HEK293 (cell line): ENCODE measurements around the gene MECR.

Experiments used
- GLIS1 ChIP-seq: fragments of 450-650 bp; formaldehyde crosslinking; IDR thresholded peaks from 2 replicates; pipeline ENCODE4 v1.5.1; 2016; ENCODE audit warnings: missing biosample characterization, missing genetic modification characterization
- MEIS1 ChIP-seq: sonication (generic); formaldehyde crosslinking; IDR thresholded peaks from 2 replicates; pipeline ENCODE4 v1.8.1; 2022; ENCODE audit warnings: missing genetic modification reagents, mild to moderate bottlenecking, borderline replicate concordance
- SP3 ChIP-seq: fragments of 450-650 bp; formaldehyde crosslinking; IDR thresholded peaks from 2 replicates; pipeline ENCODE4 v1.5.1; 2016; ENCODE audit warnings: missing biosample characterization, missing genetic modification characterization
- SP7 ChIP-seq: fragments of 450-650 bp; formaldehyde crosslinking; IDR thresholded peaks from 2 replicates; pipeline ENCODE4 v1.5.1; 2016; ENCODE audit warnings: missing biosample characterization, missing genetic modification characterization
- ZNF274 ChIP-seq, 2 experiments: fragments of 200-500 bp in 1 of 2; fragments of 450-650 bp in 1 of 2; sonication (Bioruptor generic) in 1 of 2; formaldehyde crosslinking in 1 of 2; IDR thresholded peaks; 2 replicates each; pipeline versions ENCODE4 v1.5.1 to v1.6.1; 2014 to 2016; ENCODE audit warnings: borderline replicate concordance in 1 of 2, inconsistent platforms in 1 of 2, low read length in 1 of 2, missing biosample characterization in 1 of 2, missing genetic modification characterization in 1 of 2
- ZNF707 ChIP-seq: fragments of 450-650 bp; formaldehyde crosslinking; IDR thresholded peaks from 2 replicates; pipeline ENCODE4 v1.5.1; 2016; ENCODE audit warnings: missing biosample characterization, missing genetic modification characterization
- ZNF830 ChIP-seq: fragments of 450-650 bp; IDR thresholded peaks from 2 replicates; pipeline ENCODE4 v1.5.0; 2018; ENCODE audit warnings: missing biosample characterization, missing genetic modification characterization, low read depth, mild to moderate bottlenecking, moderate library complexity
- ZSCAN30 ChIP-seq: fragments of 450-650 bp; IDR thresholded peaks from 2 replicates; pipeline ENCODE4 v1.5.1; 2018; ENCODE audit warnings: missing biosample characterization, mild to moderate bottlenecking, missing genetic modification characterization, moderate library complexity
- TF ChIP-seq, protein P1 (sequence below): fragments of 450-650 bp; formaldehyde crosslinking; IDR thresholded peaks from 2 replicates; pipeline ENCODE4 v1.5.1; 2016; ENCODE audit warnings: missing biosample characterization, missing genetic modification characterization, borderline replicate concordance
- TF ChIP-seq, protein P2 (sequence below): fragments of 450-650 bp; formaldehyde crosslinking; IDR thresholded peaks from 2 replicates; pipeline ENCODE4 v1.5.1; 2017; ENCODE audit warnings: missing biosample characterization, missing genetic modification characterization
- TF ChIP-seq, protein P3 (sequence below): fragments of 450-650 bp; formaldehyde crosslinking; IDR thresholded peaks from 2 replicates; pipeline ENCODE4 v1.5.1; 2016; ENCODE audit warnings: missing biosample characterization, missing genetic modification characterization
- TF ChIP-seq, protein P4 (sequence below): fragments of 450-650 bp; formaldehyde crosslinking; conservative IDR thresholded peaks from 2 replicates; pipeline ENCODE4 v1.5.1; 2016; ENCODE audit warnings: low read depth, missing biosample characterization, missing genetic modification characterization
- TF ChIP-seq, protein P5 (sequence below): fragments of 450-650 bp; formaldehyde crosslinking; IDR thresholded peaks from 2 replicates; pipeline ENCODE4 v1.5.1; 2016; ENCODE audit warnings: missing biosample characterization, missing genetic modification characterization

MECR gene

DNA sequence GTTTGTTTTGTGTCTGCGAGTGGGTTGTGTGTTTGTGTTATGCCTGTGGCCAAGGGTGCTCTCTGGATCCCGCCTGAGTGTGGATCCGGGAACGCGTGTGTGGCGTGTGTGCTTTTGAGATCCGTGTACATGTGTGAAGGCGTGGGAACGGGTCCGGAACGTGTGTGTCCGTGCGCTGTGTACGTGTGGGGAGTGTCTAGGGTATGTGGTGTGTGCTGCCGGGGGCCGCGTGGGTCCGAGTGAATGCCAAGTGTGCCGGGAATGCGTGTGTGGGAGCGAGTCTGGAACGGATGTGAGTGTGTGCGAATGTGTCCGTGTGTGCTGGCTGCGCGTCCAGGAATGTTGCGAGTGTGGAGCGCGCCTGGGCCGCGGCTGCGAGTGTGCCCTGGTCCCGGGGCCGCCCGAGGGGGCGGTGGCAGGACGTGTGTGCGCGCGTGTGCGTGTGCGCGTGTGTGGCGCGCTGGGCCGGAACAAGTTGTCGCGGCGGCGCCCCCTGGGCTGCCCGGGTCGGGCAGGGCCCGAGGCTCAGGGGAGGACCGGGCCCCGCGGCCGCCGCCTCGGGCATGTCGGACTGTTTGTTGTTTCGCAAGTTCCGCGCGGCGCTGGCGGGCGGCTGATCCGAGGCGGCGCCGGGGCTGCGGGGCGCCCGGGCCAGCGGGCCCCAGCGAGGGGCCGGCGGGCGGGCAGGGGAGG lies 6.5 kb upstream of the MECR start (continued):
- TF ChIP-seq, protein P1, sequence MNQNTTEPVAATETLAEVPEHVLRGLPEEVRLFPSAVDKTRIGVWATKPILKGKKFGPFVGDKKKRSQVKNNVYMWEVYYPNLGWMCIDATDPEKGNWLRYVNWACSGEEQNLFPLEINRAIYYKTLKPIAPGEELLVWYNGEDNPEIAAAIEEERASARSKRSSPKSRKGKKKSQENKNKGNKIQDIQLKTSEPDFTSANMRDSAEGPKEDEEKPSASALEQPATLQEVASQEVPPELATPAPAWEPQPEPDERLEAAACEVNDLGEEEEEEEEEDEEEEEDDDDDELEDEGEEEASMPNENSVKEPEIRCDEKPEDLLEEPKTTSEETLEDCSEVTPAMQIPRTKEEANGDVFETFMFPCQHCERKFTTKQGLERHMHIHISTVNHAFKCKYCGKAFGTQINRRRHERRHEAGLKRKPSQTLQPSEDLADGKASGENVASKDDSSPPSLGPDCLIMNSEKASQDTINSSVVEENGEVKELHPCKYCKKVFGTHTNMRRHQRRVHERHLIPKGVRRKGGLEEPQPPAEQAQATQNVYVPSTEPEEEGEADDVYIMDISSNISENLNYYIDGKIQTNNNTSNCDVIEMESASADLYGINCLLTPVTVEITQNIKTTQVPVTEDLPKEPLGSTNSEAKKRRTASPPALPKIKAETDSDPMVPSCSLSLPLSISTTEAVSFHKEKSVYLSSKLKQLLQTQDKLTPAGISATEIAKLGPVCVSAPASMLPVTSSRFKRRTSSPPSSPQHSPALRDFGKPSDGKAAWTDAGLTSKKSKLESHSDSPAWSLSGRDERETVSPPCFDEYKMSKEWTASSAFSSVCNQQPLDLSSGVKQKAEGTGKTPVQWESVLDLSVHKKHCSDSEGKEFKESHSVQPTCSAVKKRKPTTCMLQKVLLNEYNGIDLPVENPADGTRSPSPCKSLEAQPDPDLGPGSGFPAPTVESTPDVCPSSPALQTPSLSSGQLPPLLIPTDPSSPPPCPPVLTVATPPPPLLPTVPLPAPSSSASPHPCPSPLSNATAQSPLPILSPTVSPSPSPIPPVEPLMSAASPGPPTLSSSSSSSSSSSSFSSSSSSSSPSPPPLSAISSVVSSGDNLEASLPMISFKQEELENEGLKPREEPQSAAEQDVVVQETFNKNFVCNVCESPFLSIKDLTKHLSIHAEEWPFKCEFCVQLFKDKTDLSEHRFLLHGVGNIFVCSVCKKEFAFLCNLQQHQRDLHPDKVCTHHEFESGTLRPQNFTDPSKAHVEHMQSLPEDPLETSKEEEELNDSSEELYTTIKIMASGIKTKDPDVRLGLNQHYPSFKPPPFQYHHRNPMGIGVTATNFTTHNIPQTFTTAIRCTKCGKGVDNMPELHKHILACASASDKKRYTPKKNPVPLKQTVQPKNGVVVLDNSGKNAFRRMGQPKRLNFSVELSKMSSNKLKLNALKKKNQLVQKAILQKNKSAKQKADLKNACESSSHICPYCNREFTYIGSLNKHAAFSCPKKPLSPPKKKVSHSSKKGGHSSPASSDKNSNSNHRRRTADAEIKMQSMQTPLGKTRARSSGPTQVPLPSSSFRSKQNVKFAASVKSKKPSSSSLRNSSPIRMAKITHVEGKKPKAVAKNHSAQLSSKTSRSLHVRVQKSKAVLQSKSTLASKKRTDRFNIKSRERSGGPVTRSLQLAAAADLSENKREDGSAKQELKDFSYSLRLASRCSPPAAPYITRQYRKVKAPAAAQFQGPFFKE (tag by site-specific recombination) = peak; percentile 98
- TF ChIP-seq ZNF707 (tag by site-specific recombination) = no peak
- TF ChIP-seq, protein P2, sequence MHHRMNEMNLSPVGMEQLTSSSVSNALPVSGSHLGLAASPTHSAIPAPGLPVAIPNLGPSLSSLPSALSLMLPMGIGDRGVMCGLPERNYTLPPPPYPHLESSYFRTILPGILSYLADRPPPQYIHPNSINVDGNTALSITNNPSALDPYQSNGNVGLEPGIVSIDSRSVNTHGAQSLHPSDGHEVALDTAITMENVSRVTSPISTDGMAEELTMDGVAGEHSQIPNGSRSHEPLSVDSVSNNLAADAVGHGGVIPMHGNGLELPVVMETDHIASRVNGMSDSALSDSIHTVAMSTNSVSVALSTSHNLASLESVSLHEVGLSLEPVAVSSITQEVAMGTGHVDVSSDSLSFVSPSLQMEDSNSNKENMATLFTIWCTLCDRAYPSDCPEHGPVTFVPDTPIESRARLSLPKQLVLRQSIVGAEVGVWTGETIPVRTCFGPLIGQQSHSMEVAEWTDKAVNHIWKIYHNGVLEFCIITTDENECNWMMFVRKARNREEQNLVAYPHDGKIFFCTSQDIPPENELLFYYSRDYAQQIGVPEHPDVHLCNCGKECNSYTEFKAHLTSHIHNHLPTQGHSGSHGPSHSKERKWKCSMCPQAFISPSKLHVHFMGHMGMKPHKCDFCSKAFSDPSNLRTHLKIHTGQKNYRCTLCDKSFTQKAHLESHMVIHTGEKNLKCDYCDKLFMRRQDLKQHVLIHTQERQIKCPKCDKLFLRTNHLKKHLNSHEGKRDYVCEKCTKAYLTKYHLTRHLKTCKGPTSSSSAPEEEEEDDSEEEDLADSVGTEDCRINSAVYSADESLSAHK (tag by site-specific recombination) = peak; percentile 4; the same call in 1 of the 2 replicates
- TF ChIP-seq MEIS1 (CRISPR knock-in tag) = no peak
- TF ChIP-seq SP7 (tag by site-specific recombination) = peak; percentile 50; the same call in 1 of the 2 replicates
- TF ChIP-seq, protein P3, sequence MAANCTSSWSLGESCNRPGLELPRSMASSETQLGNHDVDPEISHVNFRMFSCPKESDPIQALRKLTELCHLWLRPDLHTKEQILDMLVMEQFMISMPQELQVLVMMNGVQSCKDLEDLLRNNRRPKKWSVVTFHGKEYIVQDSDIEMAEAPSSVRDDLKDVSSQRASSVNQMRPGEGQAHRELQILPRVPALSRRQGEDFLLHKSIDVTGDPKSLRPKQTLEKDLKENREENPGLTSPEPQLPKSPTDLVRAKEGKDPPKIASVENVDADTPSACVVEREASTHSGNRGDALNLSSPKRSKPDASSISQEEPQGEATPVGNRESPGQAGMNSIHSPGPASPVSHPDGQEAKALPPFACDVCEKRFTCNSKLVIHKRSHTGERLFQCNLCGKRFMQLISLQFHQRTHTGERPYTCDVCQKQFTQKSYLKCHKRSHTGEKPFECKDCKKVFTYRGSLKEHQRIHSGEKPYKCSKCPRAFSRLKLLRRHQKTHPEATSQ (tag by site-specific recombination) = peak; percentile 60; the same call in 1 of the 2 replicates
- TF ChIP-seq, protein P4, sequence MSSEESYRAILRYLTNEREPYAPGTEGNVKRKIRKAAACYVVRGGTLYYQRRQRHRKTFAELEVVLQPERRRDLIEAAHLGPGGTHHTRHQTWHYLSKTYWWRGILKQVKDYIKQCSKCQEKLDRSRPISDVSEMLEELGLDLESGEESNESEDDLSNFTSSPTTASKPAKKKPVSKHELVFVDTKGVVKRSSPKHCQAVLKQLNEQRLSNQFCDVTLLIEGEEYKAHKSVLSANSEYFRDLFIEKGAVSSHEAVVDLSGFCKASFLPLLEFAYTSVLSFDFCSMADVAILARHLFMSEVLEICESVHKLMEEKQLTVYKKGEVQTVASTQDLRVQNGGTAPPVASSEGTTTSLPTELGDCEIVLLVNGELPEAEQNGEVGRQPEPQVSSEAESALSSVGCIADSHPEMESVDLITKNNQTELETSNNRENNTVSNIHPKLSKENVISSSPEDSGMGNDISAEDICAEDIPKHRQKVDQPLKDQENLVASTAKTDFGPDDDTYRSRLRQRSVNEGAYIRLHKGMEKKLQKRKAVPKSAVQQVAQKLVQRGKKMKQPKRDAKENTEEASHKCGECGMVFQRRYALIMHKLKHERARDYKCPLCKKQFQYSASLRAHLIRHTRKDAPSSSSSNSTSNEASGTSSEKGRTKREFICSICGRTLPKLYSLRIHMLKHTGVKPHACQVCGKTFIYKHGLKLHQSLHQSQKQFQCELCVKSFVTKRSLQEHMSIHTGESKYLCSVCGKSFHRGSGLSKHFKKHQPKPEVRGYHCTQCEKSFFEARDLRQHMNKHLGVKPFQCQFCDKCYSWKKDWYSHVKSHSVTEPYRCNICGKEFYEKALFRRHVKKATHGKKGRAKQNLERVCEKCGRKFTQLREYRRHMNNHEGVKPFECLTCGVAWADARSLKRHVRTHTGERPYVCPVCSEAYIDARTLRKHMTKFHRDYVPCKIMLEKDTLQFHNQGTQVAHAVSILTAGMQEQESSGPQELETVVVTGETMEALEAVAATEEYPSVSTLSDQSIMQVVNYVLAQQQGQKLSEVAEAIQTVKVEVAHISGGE (tag by site-specific recombination) = peak; percentile 68
- no peak for TF ChIP-seq ZNF274 (IDR thresholded peaks at IDR 0.05; ENCODE audit: low read length)
- TF ChIP-seq ZNF274 (tag by site-specific recombination; IDR thresholded peaks at IDR 0.05; ENCODE audit: borderline replicate concordance) = no peak
- TF ChIP-seq GLIS1 (tag by site-specific recombination) = peak; percentile 45
- TF ChIP-seq ZSCAN30 (tag by site-specific recombination) = 0 out of 2 replicates have a peak, but pooled peaks have one; percentile 41
- TF ChIP-seq ZNF830 (tag by site-specific recombination) = no peak
- TF ChIP-seq SP3 (tag by site-specific recombination) = no peak
- TF ChIP-seq, protein P5, sequence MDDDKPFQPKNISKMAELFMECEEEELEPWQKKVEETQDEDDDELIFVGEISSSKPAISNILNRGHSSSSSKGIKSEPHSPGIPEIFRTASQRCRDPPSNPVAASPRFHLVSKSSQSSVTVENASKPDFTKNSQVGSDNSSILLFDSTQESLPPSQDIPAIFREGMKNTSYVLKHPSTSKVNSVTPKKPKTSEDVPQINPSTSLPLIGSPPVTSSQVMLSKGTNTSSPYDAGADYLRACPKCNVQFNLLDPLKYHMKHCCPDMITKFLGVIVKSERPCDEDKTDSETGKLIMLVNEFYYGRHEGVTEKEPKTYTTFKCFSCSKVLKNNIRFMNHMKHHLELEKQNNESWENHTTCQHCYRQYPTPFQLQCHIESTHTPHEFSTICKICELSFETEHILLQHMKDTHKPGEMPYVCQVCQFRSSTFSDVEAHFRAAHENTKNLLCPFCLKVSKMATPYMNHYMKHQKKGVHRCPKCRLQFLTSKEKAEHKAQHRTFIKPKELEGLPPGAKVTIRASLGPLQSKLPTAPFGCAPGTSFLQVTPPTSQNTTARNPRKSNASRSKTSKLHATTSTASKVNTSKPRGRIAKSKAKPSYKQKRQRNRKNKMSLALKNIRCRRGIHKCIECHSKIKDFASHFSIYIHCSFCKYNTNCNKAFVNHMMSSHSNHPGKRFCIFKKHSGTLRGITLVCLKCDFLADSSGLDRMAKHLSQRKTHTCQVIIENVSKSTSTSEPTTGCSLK (tag by site-specific recombination) = peak; percentile 91; the same call in 1 of the 2 replicates
